IMR-90 (cell line): ENCODE results near the gene ACVR1B. TPM values are rescaled to one million over a fixed set of nuclear protein-coding genes. Genes with fewer than 3 reads are reported as not detected.

ENCODE experiments used
- ATAC-seq: fragments of 200-7000 bp; cut with Tn5 transposase; 2 replicates; pipeline ENCODE4 v1.9.1; 2020; ENCODE audit warnings: low read depth, mild to moderate bottlenecking, moderate library complexity
- BruUV-seq: library from RNA; stranded (reverse); fragments of 400-500 nt; replicated peaks from 2 replicates; lab custom pipeline; 2021; lab: Mats Ljungman, UMichigan
- CTCF ChIA-PET: fragments of 300-600 bp; formaldehyde crosslinking; extraction: SDS; loops from one replicate; lab custom pipeline; 2021; ENCODE audit warnings: antibody characterized with exemption; lab: Yijun Ruan, JAX
- POLR2A ChIA-PET: fragments of 300-600 bp; sonication (Branson Sonifier 250); formaldehyde crosslinking; loops from one replicate; lab custom pipeline; 2022; ENCODE audit warnings: antibody characterized with exemption; ENCODE audit not compliant: unreplicated experiment; lab: Charles Lee
- DNase-seq: peaks from one replicate; pipeline ENCODE4 v3.0.0; 2013
- H2AFZ ChIP-seq: replicated peaks from 2 replicates; pipeline ENCODE3; 2013; ENCODE audit warnings: low read length, mild to moderate bottlenecking; ENCODE audit not compliant: poor library complexity
- H2AK5ac ChIP-seq: 2 replicates; pipeline ENCODE4 v1.6.1; 2013; ENCODE audit warnings: low read depth, low read length, inconsistent platforms
- H2AK9ac ChIP-seq: replicated peaks from 2 replicates; pipeline ENCODE3; 2013; ENCODE audit warnings: mild to moderate bottlenecking, low read depth, low read length, moderate library complexity; ENCODE audit not compliant: poor library complexity
- H2BK120ac ChIP-seq: 2 replicates; pipeline ENCODE4 v1.6.1; 2013; ENCODE audit warnings: low read depth, low read length, inconsistent platforms
- H2BK15ac ChIP-seq: 3 replicates; pipeline ENCODE4 v1.6.1; 2013; ENCODE audit warnings: low read depth, low read length, inconsistent platforms
- H2BK20ac ChIP-seq: 2 replicates; pipeline ENCODE4 v1.6.1; 2013; ENCODE audit warnings: low read depth, mild to moderate bottlenecking, inconsistent platforms, low read length, moderate library complexity
- H2BK5ac ChIP-seq: 2 replicates; pipeline ENCODE4 v1.6.1; 2013; ENCODE audit warnings: mild to moderate bottlenecking, low read depth, low read length, inconsistent platforms; ENCODE audit not compliant: poor library complexity, severe bottlenecking
- H3K14ac ChIP-seq: replicated peaks from 2 replicates; pipeline ENCODE4 v1.6.1; 2013; ENCODE audit warnings: low read depth, low read length, inconsistent platforms
- H3K18ac ChIP-seq: 2 replicates; pipeline ENCODE4 v1.6.1; 2013; ENCODE audit warnings: low read depth, low read length, control low read depth
- H3K23ac ChIP-seq: 2 replicates; pipeline ENCODE4 v1.6.1; 2013; ENCODE audit warnings: low read depth, low read length, inconsistent platforms
- H3K27ac ChIP-seq: 2 replicates; pipeline ENCODE4 v1.5.1; 2013; ENCODE audit warnings: mild to moderate bottlenecking, control low read depth, low read length; ENCODE audit not compliant: insufficient read depth
- H3K27me3 ChIP-seq: 2 replicates; pipeline ENCODE4 v1.6.1; 2013; ENCODE audit warnings: low read length; ENCODE audit not compliant: control insufficient read depth, insufficient read depth
- H3K36me3 ChIP-seq: 2 replicates; pipeline ENCODE4 v1.6.1; 2013; ENCODE audit warnings: low read length, mixed read lengths; ENCODE audit not compliant: control insufficient read depth, insufficient read depth
- H3K4ac ChIP-seq: 2 replicates; pipeline ENCODE4 v1.6.1; 2013; ENCODE audit warnings: low read depth, low read length, inconsistent platforms
- H3K4me1 ChIP-seq: 2 replicates; pipeline ENCODE4 v1.6.1; 2013; ENCODE audit warnings: low read length, mixed read lengths; ENCODE audit not compliant: control insufficient read depth, insufficient read depth
- H3K4me2 ChIP-seq: 2 replicates; pipeline ENCODE4 v1.6.1; 2013; ENCODE audit warnings: low read depth, mild to moderate bottlenecking, control low read depth, low read length, moderate library complexity
- H3K4me3 ChIP-seq: 2 replicates; pipeline ENCODE4 v1.5.1; 2013; ENCODE audit warnings: low read depth, mild to moderate bottlenecking, control low read depth, low read length, moderate library complexity; ENCODE audit not compliant: insufficient read depth
- H3K56ac ChIP-seq: 2 replicates; pipeline ENCODE4 v1.6.1; 2013; ENCODE audit warnings: low read length, inconsistent platforms; ENCODE audit not compliant: insufficient read depth; ENCODE audit errors: extremely low read depth
- H3K79me1 ChIP-seq, 2 experiments: 2 replicates each; pipeline ENCODE4 v1.6.1; 2013; ENCODE audit warnings: low read length in 2 of 2, inconsistent platforms in 1 of 2, low read depth in 1 of 2
- H3K9ac ChIP-seq: 2 replicates; pipeline ENCODE4 v1.6.1; 2013; ENCODE audit warnings: low read depth, low read length, control low read depth
- H3K9me1 ChIP-seq: 2 replicates; pipeline ENCODE4 v1.6.1; 2013; ENCODE audit warnings: low read length, inconsistent platforms; ENCODE audit not compliant: insufficient read depth
- H3K9me3 ChIP-seq: 2 replicates; pipeline ENCODE4 v1.6.1; 2013; ENCODE audit warnings: low read length; ENCODE audit not compliant: control insufficient read depth, insufficient read depth
- H4K20me1 ChIP-seq: 2 replicates; pipeline ENCODE4 v1.6.1; 2013; ENCODE audit warnings: low read length, inconsistent platforms; ENCODE audit not compliant: insufficient read depth
- H4K5ac ChIP-seq: 2 replicates; pipeline ENCODE4 v1.6.1; 2013; ENCODE audit warnings: mild to moderate bottlenecking, low read depth, low read length, control low read depth
- H4K8ac ChIP-seq, 2 experiments: 2 replicates each; pipeline ENCODE4 v1.6.1; 2013; ENCODE audit warnings: low read depth in 2 of 2, low read length in 2 of 2, control low read depth in 1 of 2, inconsistent platforms in 1 of 2
- H4K91ac ChIP-seq: 2 replicates; pipeline ENCODE4 v1.6.1; 2013; ENCODE audit warnings: low read depth, low read length, inconsistent platforms; ENCODE audit not compliant: insufficient read depth
- CEBPB ChIP-seq: IDR thresholded peaks from 2 replicates; pipeline ENCODE4 v1.6.1; 2012; ENCODE audit warnings: low read depth, low read length, improper control_type of control experiment
- CHD1 ChIP-seq: IDR thresholded peaks from 2 replicates; pipeline ENCODE4 v1.6.1; 2012; ENCODE audit warnings: low read depth, low read length, improper control_type of control experiment
- FOS ChIP-seq: fragments of 150-350 bp; IDR thresholded peaks from 2 replicates; pipeline ENCODE4 v1.6.1; 2016; ENCODE audit warnings: low read depth, low read length
- MAFK ChIP-seq: IDR thresholded peaks from 2 replicates; pipeline ENCODE4 v1.6.1; 2012; ENCODE audit warnings: low read depth, low read length, improper control_type of control experiment
- MAZ ChIP-seq: IDR thresholded peaks from 2 replicates; pipeline ENCODE4 v1.6.1; 2012; ENCODE audit warnings: low read depth, mild to moderate bottlenecking, low read length, improper control_type of control experiment, moderate library complexity, borderline replicate concordance
- MXI1 ChIP-seq: IDR thresholded peaks from 2 replicates; pipeline ENCODE4 v1.6.1; 2012; ENCODE audit warnings: low read depth, mild to moderate bottlenecking, low read length, moderate library complexity, borderline replicate concordance
- NFE2L2 ChIP-seq: fragments of 150-350 bp; IDR thresholded peaks from 2 replicates; pipeline ENCODE4 v1.6.1; 2016; ENCODE audit warnings: low read depth, mild to moderate bottlenecking, low read length
- POLR2A ChIP-seq: IDR thresholded peaks from 2 replicates; pipeline ENCODE4 v1.6.1; 2012; ENCODE audit warnings: mild to moderate bottlenecking, low read depth, low read length
- RAD21 ChIP-seq: IDR thresholded peaks from 2 replicates; pipeline ENCODE4 v1.6.1; 2012; ENCODE audit warnings: low read length, improper control_type of control experiment
- RCOR1 ChIP-seq: IDR thresholded peaks from 2 replicates; pipeline ENCODE4 v1.6.1; 2012; ENCODE audit warnings: mild to moderate bottlenecking, low read length, improper control_type of control experiment; ENCODE audit not compliant: insufficient replicate concordance
- RFX5 ChIP-seq: IDR thresholded peaks from 2 replicates; pipeline ENCODE4 v1.8.0; 2012; ENCODE audit warnings: low read depth, mild to moderate bottlenecking, low read length, moderate library complexity
- SMC3 ChIP-seq: fragments of 150-350 bp; IDR thresholded peaks from 2 replicates; pipeline ENCODE4 v1.6.1; 2016; ENCODE audit warnings: low read depth, mild to moderate bottlenecking, antibody characterized with exemption, low read length, moderate library complexity
- WGBS, 2 experiments: methylation state at CpG; one replicate each; pipeline versions ENCODE4 v1.1.5 to v1.1.7; 2013; ENCODE audit warnings: missing lambda C conversion rate in 2 of 2; ENCODE audit not compliant: insufficient read length in 1 of 2; ENCODE audit errors: extremely low coverage in 2 of 2; 5-methylcytosine and 5-hydroxymethylcytosine counted together
- dilution Hi-C: fragments of 300-500 bp; cut with HindIII; formaldehyde crosslinking; loops from one replicate; pipeline ENCODE4 v1.14.3; 2018; ENCODE audit warnings: low sequenced_read_pairs; ENCODE audit not compliant: unreplicated experiment
- in situ Hi-C: fragments of 300-500 bp; cut with MboI; formaldehyde crosslinking; loops from 3 replicates; pipeline ENCODE4 v1.14.3; 2019; ENCODE audit warnings: low sequenced_read_pairs, inconsistent platforms, mixed read lengths
- intact Hi-C: fragments of 100-400 bp; cut with micrococcal nuclease; formaldehyde crosslinking; loops from 2 replicates; pipeline ENCODE4 v1.10.0; 2022
- polyA plus RNA-seq, 3 experiments: library from polyadenylated mRNA; depleted of rRNA; stranded (reverse); fragments of >200 nt; gene quantifications; 2 replicates each; pipeline ENCODE4 v1.2.3, GENCODE V29; 2012; ENCODE audit warnings: low replicate concordance in 1 of 3
- total RNA-seq: library from RNA; depleted of rRNA; stranded (reverse); fragments of >200 nt; gene quantifications from 2 replicates; pipeline ENCODE4 v1.2.3, GENCODE V29; 2012
- TF ChIP-seq, protein P1 (sequence below): conservative IDR thresholded peaks from 2 replicates; pipeline ENCODE4 v1.5.1; 2012; ENCODE audit warnings: mild to moderate bottlenecking, low read depth, low read length, improper control_type of control experiment
- TF ChIP-seq, protein P2 (sequence below): fragments of 150-350 bp; IDR thresholded peaks from 2 replicates; pipeline ENCODE4 v1.6.1; 2017; ENCODE audit warnings: mild to moderate bottlenecking, antibody characterized with exemption, low read length, low read depth

The ACVR1B gene
- total and polyA plus RNA-seq, 2 of the 4 experiments (the other 2 are of a cell fraction) = 5.7 to 13.6 TPM

DNA sequence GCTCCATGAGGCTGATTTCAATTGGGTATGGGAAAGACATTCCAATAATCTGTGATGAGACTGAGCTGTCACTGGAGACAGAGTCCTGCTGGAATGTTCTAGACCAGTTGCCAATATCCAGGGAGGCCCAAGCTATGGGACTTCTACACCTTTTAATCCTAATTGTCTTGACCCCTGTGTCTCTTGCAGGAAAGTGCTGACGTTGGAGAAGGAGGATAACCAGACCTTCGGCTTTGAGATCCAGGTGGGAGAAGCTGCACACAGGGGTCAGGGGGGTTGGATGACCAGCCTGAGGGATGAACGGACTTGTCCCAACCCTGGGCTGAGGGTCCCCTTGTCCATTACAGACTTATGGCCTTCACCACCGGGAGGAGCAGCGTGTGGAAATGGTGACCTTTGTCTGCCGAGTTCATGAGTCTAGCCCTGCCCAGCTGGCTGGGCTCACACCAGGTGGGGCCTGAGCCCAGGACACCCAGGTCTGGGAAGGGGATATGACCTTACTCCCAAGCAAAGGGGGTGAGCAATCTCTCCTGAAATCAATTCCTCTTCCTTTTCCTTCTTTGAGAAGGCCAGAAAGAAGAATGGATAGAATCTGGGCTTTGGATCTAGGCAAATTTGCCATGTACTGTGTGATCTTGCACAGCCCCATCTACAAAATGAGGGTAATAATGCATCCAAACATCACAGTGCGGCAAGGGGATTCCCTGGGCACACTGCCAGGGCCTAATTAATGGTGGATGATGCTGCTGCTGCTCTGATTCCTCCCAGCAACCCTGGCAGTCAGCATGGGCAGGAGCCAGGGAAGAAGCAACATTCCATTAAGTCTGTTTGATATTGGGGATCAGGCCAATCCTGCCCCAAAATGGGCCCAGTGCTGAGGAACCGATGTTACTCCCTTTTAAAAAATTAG lies 59.4 kb downstream of the ACVR1B start:
- Histone ChIP-seq H2AFZ (peak overlapping the region; percentile 83), H3K79me1 (peaks cover 3 to 36% of the 10 kb centered on the region in 2 experiments; a peak in 3 of 4 replicates), H2BK20ac (peak overlapping the region; percentile 5; the same call in 1 of the 2 replicates), H2BK15ac (peak overlapping the region; percentile 82; the same call in 1 of the 3 replicates), H3K27ac (peak overlapping the region; percentile 76; the same call in 1 of the 2 replicates), H2AK5ac (peak overlapping the region; percentile 88), H3K4me3 (no peak overlapping the region), H4K20me1 (no peaks in the 10 kb centered on the region; the same call in 1 of the 2 replicates), H3K4me2 (peak overlapping the region; percentile 29), H2BK5ac (no peak overlapping the region), H4K8ac (peak overlapping the region; percentile 86 to 95; a peak in 3 of 4 replicates), H4K5ac (peak overlapping the region; percentile 14), H3K14ac (peak overlapping the region; percentile 94), H3K27me3 (no peaks in the 10 kb centered on the region), H3K56ac (peak overlapping the region; percentile 14; the same call in 1 of the 2 replicates), H2AK9ac (peak overlapping the region; percentile 93), H4K91ac (peak overlapping the region; percentile 48), H3K9ac (peak overlapping the region; percentile 56), H3K36me3 (peaks cover 36% of the 10 kb centered on the region; the same call in 1 of the 2 replicates), H3K9me3 (no peaks in the 10 kb centered on the region), H2BK120ac (peak overlapping the region; percentile 63), H3K9me1 (peaks cover 21% of the 10 kb centered on the region), H3K23ac (peak overlapping the region; percentile 81), H3K4me1 (peaks cover 18% of the 10 kb centered on the region), H3K4ac (peak overlapping the region; percentile 81), H3K18ac (peak overlapping the region; percentile 35; the same call in 1 of the 2 replicates)
- ATAC-seq = no peak
- POLR2A ChIA-PET = interaction anchor here (1.0 kb wide), 1 partner anchor 20 kb away, joined by 3 read pairs; no protein-coding TSS in a partner anchor
- CTCF ChIA-PET = interaction anchor here (0.8 to 1.9 kb wide), 6 partner anchors 8 to 117 kb away, joined by 3 to 17 read pairs (median 4); no protein-coding TSS in a partner anchor
- DNase-seq = no peak
- dilution Hi-C loops = no loop called here
- BruUV-seq = no TSS peak
- WGBS, 2 experiments = 60% methylated on average over 1 of the region's 8 CpGs; no CpG with 5 or more reads in 1 of the 2 experiments
- in situ Hi-C loops = no loop called here
- intact Hi-C loops = no loop called here
- TF ChIP-seq FOS = no peak
- no peak for TF ChIP-seq RAD21
- TF ChIP-seq RFX5 = no peak
- no peak for TF ChIP-seq NFE2L2
- TF ChIP-seq MAFK = no peak
- TF ChIP-seq, protein P1, sequence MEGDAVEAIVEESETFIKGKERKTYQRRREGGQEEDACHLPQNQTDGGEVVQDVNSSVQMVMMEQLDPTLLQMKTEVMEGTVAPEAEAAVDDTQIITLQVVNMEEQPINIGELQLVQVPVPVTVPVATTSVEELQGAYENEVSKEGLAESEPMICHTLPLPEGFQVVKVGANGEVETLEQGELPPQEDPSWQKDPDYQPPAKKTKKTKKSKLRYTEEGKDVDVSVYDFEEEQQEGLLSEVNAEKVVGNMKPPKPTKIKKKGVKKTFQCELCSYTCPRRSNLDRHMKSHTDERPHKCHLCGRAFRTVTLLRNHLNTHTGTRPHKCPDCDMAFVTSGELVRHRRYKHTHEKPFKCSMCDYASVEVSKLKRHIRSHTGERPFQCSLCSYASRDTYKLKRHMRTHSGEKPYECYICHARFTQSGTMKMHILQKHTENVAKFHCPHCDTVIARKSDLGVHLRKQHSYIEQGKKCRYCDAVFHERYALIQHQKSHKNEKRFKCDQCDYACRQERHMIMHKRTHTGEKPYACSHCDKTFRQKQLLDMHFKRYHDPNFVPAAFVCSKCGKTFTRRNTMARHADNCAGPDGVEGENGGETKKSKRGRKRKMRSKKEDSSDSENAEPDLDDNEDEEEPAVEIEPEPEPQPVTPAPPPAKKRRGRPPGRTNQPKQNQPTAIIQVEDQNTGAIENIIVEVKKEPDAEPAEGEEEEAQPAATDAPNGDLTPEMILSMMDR = no peak
- TF ChIP-seq RCOR1 = no peak
- TF ChIP-seq CEBPB = no peak
- TF ChIP-seq POLR2A = no peak
- TF ChIP-seq MAZ = no peak
- TF ChIP-seq CHD1 = no peak
- TF ChIP-seq MXI1 = no peak
- TF ChIP-seq, protein P2, sequence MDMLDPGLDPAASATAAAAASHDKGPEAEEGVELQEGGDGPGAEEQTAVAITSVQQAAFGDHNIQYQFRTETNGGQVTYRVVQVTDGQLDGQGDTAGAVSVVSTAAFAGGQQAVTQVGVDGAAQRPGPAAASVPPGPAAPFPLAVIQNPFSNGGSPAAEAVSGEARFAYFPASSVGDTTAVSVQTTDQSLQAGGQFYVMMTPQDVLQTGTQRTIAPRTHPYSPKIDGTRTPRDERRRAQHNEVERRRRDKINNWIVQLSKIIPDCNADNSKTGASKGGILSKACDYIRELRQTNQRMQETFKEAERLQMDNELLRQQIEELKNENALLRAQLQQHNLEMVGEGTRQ = no peak
- no peak for TF ChIP-seq SMC3
